Naive thymus-derived CD4-positive, alpha-beta T cell (primary cell): ENCODE data around the gene PRKCA. TPM values are rescaled to one million over a fixed set of nuclear protein-coding genes. Genes with fewer than 3 reads are reported as not detected.

ENCODE experiments used
- ATAC-seq: fragments of 150-1000 bp; cut with Tn5 transposase; 2 replicates; pipeline ENCODE4 v1.10.0; 2021; ENCODE audit warnings: mild to moderate bottlenecking, moderate library complexity
- CTCF ChIA-PET: fragments of 350-600 bp; sonication (Branson Sonifier 250); formaldehyde crosslinking; loops from one replicate; lab custom pipeline; 2021; ENCODE audit warnings: antibody characterized with exemption; lab: Charles Lee
- POLR2A ChIA-PET: fragments of 350-600 bp; sonication (Branson Sonifier 250); formaldehyde crosslinking; loops from one replicate; lab custom pipeline; 2021; ENCODE audit warnings: antibody characterized with exemption, inconsistent platforms; lab: Charles Lee
- DNase-seq, 9 donors: peaks; one replicate each; pipeline versions ENCODE4 v3.0.0 to v3.0.0-alpha.2; 2020 to 2022; ENCODE audit warnings: mixed read lengths in 1 of 9
- H3K27ac ChIP-seq: one replicate; pipeline ENCODE4 v1.7.0; 2013; ENCODE audit warnings: mild to moderate bottlenecking, low read depth, low read length, moderate library complexity
- H3K27me3 ChIP-seq, 2 donors: one replicate each; pipeline ENCODE4 v1.7.0; 2013; ENCODE audit warnings: low read length in 2 of 2, mild to moderate bottlenecking in 2 of 2, moderate library complexity in 2 of 2; ENCODE audit not compliant: control insufficient read depth in 2 of 2, insufficient read depth in 2 of 2
- H3K36me3 ChIP-seq, 3 experiments: 1 replicate in 2 of 3; 2 replicates in 1 of 3; pipeline ENCODE4 v1.7.0; 2013; ENCODE audit warnings: low read length in 3 of 3, mild to moderate bottlenecking in 3 of 3, moderate library complexity in 1 of 3; ENCODE audit not compliant: insufficient read depth in 3 of 3, control insufficient read depth in 2 of 3
- H3K4me1 ChIP-seq, 2 donors: one replicate each; pipeline ENCODE4 v1.7.0; 2013; ENCODE audit warnings: low read length in 2 of 2, mild to moderate bottlenecking in 2 of 2, moderate library complexity in 1 of 2; ENCODE audit not compliant: control insufficient read depth in 2 of 2, insufficient read depth in 2 of 2
- H3K4me3 ChIP-seq: 2 replicates; pipeline ENCODE4 v1.7.0; 2013; ENCODE audit warnings: mild to moderate bottlenecking, low read length
- H3K9me3 ChIP-seq, 3 experiments: 1 replicate in 2 of 3; 2 replicates in 1 of 3; pipeline ENCODE4 v1.7.0; 2013; ENCODE audit warnings: low read length in 3 of 3; ENCODE audit not compliant: control insufficient read depth in 2 of 3
- H3K27ac Mint-ChIP-seq, 9 donors: one replicate each; pipeline ENCODE4 v1.8.0; 2020 to 2022; ENCODE audit warnings: mixed read lengths in 9 of 9, mild to moderate bottlenecking in 8 of 9, moderate library complexity in 5 of 9, inconsistent platforms in 2 of 9
- H3K27me3 Mint-ChIP-seq, 5 donors: one replicate each; pipeline ENCODE4 v1.8.0; 2021 to 2022; ENCODE audit warnings: mixed read lengths in 5 of 5, mild to moderate bottlenecking in 1 of 5
- H3K36me3 Mint-ChIP-seq, 5 donors: one replicate each; pipeline ENCODE4 v1.8.0; 2020 to 2022; ENCODE audit warnings: mixed read lengths in 5 of 5, mild to moderate bottlenecking in 3 of 5, inconsistent platforms in 1 of 5
- H3K4me1 Mint-ChIP-seq, 7 donors: one replicate each; pipeline ENCODE4 v1.8.0; 2020 to 2022; ENCODE audit warnings: mixed read lengths in 7 of 7, mild to moderate bottlenecking in 3 of 7, inconsistent platforms in 1 of 7
- H3K4me3 Mint-ChIP-seq, 10 donors: one replicate each; pipeline ENCODE4 v1.8.0; 2020 to 2022; ENCODE audit warnings: mild to moderate bottlenecking in 10 of 10, mixed read lengths in 10 of 10, moderate library complexity in 6 of 10, inconsistent platforms in 2 of 10
- H3K9me3 Mint-ChIP-seq, 11 donors: one replicate each; pipeline ENCODE4 v1.8.0; 2020 to 2022; ENCODE audit warnings: mixed read lengths in 11 of 11, mild to moderate bottlenecking in 4 of 11, inconsistent platforms in 1 of 11, moderate library complexity in 1 of 11
- intact Hi-C, 2 donors: fragments of 100-400 bp; cut with micrococcal nuclease; formaldehyde crosslinking; loops; one replicate each; pipeline ENCODE4 v1.15.1; 2023
- microRNA-seq: library from miRNA; unstranded; fragments of <30 nt; microRNA quantifications from one replicate; pipeline ENCODE4 v1.2.0, GENCODE V29; 2022; ENCODE audit warnings: borderline microRNAs expressed
- polyA plus RNA-seq, 2 donors: library from polyadenylated mRNA; unstranded; fragments of 300-500 nt; fragmentation: Illumina TruSeq; gene quantifications; one replicate each; pipeline ENCODE4 v1.2.3, GENCODE V29; 2021
- total RNA-seq, 6 experiments: library from RNA in 5 of 6; stranded (reverse) in 5 of 6; gene quantifications; 1 replicate in 5 of 6; 2 replicates in 1 of 6; pipeline ENCODE4 v1.2.3 and lab custom pipeline; 2021 to 2026

PRKCA gene
- total and polyA plus RNA-seq, 7 experiments from 2014 or later, result 4.1 to 186 (median 122) TPM

DNA sequence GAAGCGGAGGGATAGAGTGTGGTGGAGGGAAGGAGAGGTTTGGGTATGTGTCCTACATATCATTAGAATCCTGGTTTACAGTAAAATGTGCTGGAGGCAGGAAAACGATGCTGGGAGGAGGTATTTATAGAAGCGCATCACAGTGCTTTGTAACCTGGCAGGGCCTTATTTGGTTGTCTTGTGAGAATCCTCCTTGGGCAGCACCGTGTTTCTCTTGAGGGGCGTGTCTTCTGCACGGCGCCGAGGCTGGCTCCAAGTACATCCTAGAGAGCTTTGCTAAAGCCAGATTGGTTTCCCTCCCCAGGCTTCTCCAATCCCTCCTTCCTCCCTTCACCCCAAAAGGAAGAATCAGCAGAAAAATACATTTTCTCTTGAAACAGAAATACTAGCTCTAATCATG lies 556.9 kb downstream of the PRKCA start:
- H3K9me3 Mint-ChIP-seq, result peaks cover 3 to 29% (median 6%) of the 10 kb centered on the region in 11 donors
- ATAC-seq, result no peak
- H3K36me3 Mint-ChIP-seq, result peaks cover 0 to 5% (median 0%) of the 10 kb centered on the region in 5 donors
- H3K27ac Mint-ChIP-seq, result no peak overlapping the region
- ChIA-PET CTCF (no interaction called here), POLR2A (no interaction called here)
- Histone ChIP-seq H3K27ac (no peak overlapping the region), H3K4me3 (no peak overlapping the region), H3K36me3 (no peaks in the 10 kb centered on the region), H3K9me3 (peaks cover 0 to 7% (median 3%) of the 10 kb centered on the region in 3 experiments), H3K27me3 (no peaks in the 10 kb centered on the region), H3K4me1 (no peaks in the 10 kb centered on the region)
- peaks cover 0 to 16% (median 11%) of the 10 kb centered on the region in 5 donors for H3K27me3 Mint-ChIP-seq
- H3K4me3 Mint-ChIP-seq, result no peak overlapping the region
- no peak for DNase-seq
- peaks cover 0 to 2% (median 0%) of the 10 kb centered on the region in 7 donors for H3K4me1 Mint-ChIP-seq
- intact Hi-C loops, result no loop called here

GRCh38 chr17:66860204-66860603 lies 557.8 kb downstream of the PRKCA start:
- Mint-ChIP-seq H3K36me3 (peaks cover 0 to 5% (median 0%) of the 10 kb centered on the region in 5 donors), H3K27me3 (peaks cover 0 to 16% (median 11%) of the 10 kb centered on the region in 5 donors), H3K9me3 (peaks cover 0 to 30% (median 6%) of the 10 kb centered on the region in 11 donors), H3K4me3 (no peak overlapping the region), H3K27ac (no peak overlapping the region), H3K4me1 (peaks cover 0 to 2% (median 0%) of the 10 kb centered on the region in 7 donors)
- Histone ChIP-seq H3K4me1 (no peaks in the 10 kb centered on the region), H3K9me3 (peaks cover 0 to 7% (median 3%) of the 10 kb centered on the region in 3 experiments), H3K27ac (no peak overlapping the region), H3K36me3 (no peaks in the 10 kb centered on the region), H3K27me3 (no peaks in the 10 kb centered on the region), H3K4me3 (no peak overlapping the region)
- ATAC-seq (no peak), DNase-seq (no peak)
- ChIA-PET CTCF (no interaction called here), POLR2A (interaction anchor here (0.7 kb wide), 1 partner anchor 8 kb away, joined by 4 read pairs; no protein-coding TSS in a partner anchor)
- intact Hi-C loops, result no loop called here

Small RNA genes within 50 kb of the gene (microRNA-seq; reads per million reads assigned to microRNA genes)
- not detected for gene MIR634

Other genes with a start within 250 kb of the PRKCA start
- gene CEP112, start 110.5 kb upstream of the PRKCA start, total RNA-seq, result 1 to 10 TPM in 2 of 5 experiments, under 1 TPM in 3; 0.46 to 2.5 (median 0.76) TPM
- under 1 TPM in 1 of 2 donors, not detected in 1; 0.08 TPM for gene CEP112, start 110.5 kb upstream of the PRKCA start, polyA plus RNA-seq
- gene APOH, start 73.2 kb upstream of the PRKCA start, total RNA-seq, result not detected
- gene APOH, start 73.2 kb upstream of the PRKCA start, polyA plus RNA-seq, result not detected